ENCODE data around the gene HLTF. TPM values are rescaled to one million over a fixed set of nuclear protein-coding genes. Genes with fewer than 3 reads are reported as not detected.

HLTF gene
- total RNA-seq, 1 experiment from 2014 or later: 73.4 TPM

DNA sequence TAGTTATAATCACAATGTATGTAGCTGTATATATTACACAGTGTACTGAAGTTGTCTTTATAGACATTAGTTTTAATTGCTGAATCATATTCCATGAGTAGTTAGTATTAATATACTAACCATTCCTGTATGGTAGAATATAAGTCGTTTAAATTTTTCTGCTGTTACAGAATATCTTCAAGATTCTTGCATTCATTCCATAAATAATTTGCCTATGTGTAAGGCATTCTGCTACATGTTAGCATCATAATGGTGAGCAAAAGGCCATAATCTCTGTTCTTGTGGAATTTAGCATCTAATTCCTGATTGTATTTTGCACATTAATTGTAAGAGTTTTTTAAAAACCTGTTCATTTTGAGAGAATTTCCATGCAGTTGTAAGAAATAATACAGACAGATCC is 80.9 kb downstream of the HLTF start:
- no peaks in the 10 kb centered on the region for H3K27me3 ChIP-seq (ENCODE audit: insufficient read depth, low read length)
- H3K9me3 ChIP-seq (ENCODE audit: control insufficient read depth in 1 of 2, insufficient read depth in 1 of 2, low read depth in 1 of 2, low read length in 2 of 2): no peaks in the 10 kb centered on the region
- no peaks in the 10 kb centered on the region for H3K9me2 ChIP-seq (ENCODE audit: insufficient read depth)
- intact Hi-C loops (cut with micrococcal nuclease): no loop called here
- H3K9ac ChIP-seq (ENCODE audit: low read length): no peak overlapping the region
- H3K36me3 ChIP-seq (ENCODE audit: control insufficient read depth in 1 of 2, insufficient read depth in 2 of 2, low read length in 2 of 2): peaks cover 2 to 4% of the 10 kb centered on the region in 2 experiments; a peak in 1 of 4 replicates
- RAD21 ChIA-PET (ENCODE audit: low non-redundant PET in 1 of 2, low total read pairs in 2 of 2, uncharacterized antibody in 2 of 2, unreplicated experiment in 2 of 2): no interaction called here
- ATAC-seq: no peak
- no peaks in the 10 kb centered on the region for H4K20me1 ChIP-seq (ENCODE audit: insufficient read depth)
- no peak for DNase-seq (ENCODE audit: low read depth, low spot score)
- H3K4me2 ChIP-seq (ENCODE audit: low read length): no peak overlapping the region
- no peak overlapping the region for H3K4me3 ChIP-seq (replicated peaks in 1 of 2; ENCODE audit: low read depth in 1 of 2, low read length in 2 of 2)
- H3K79me2 ChIP-seq (ENCODE audit: insufficient read depth, low read length): no peaks in the 10 kb centered on the region
- no peak overlapping the region for H3K27ac ChIP-seq (ENCODE audit: low read depth, low read length)
- CTCF ChIA-PET: no interaction called here
- no peaks in the 10 kb centered on the region for H3K4me1 ChIP-seq (ENCODE audit: control insufficient read depth in 1 of 2, insufficient read depth in 2 of 2, low read length in 2 of 2)
- no TSS peak for BruUV-seq (replicated peaks)
- TF ChIP-seq EZH2 (IDR thresholded peaks at IDR 0.05): no peak
- no peak for TF ChIP-seq YY1 (IDR thresholded peaks at IDR 0.05; ENCODE audit: extremely low read depth, insufficient replicate concordance, low read depth, low read length)
- no peak for TF ChIP-seq SP1 (IDR thresholded peaks at IDR 0.05; ENCODE audit: low read depth)
- no peak for TF ChIP-seq TCF7L2 (IDR thresholded peaks at IDR 0.05; ENCODE audit: borderline replicate concordance, extremely low read depth, insufficient read depth, insufficient read length)
- no peak for TF ChIP-seq MAX (IDR thresholded peaks at IDR 0.05)
- TF ChIP-seq CEBPB (IDR thresholded peaks at IDR 0.05; ENCODE audit: low read depth): no peak
- TF ChIP-seq EGR1 (IDR thresholded peaks at IDR 0.05; ENCODE audit: low read depth): no peak
- TF ChIP-seq SRF (IDR thresholded peaks at IDR 0.05; ENCODE audit: low read depth): no peak
- TF ChIP-seq POLR2A (IDR thresholded peaks at IDR 0.05; ENCODE audit: borderline replicate concordance, extremely low read depth, insufficient read depth, insufficient read length): no peak
- no peak for TF ChIP-seq SIN3A (IDR thresholded peaks at IDR 0.05; ENCODE audit: low read depth)
- no peak for TF ChIP-seq REST (IDR thresholded peaks at IDR 0.05; ENCODE audit: low read depth)
- TF ChIP-seq ZNF274 (IDR thresholded peaks at IDR 0.05; ENCODE audit: low read depth, low read length): no peak
- TF ChIP-seq CBX3 (IDR thresholded peaks at IDR 0.05; ENCODE audit: low read depth): no peak
- TF ChIP-seq POLR2AphosphoS5 (IDR thresholded peaks at IDR 0.05; ENCODE audit: low read depth, low read length): no peak
- no peak for TF ChIP-seq ZFX (IDR thresholded peaks at IDR 0.05)
- TF ChIP-seq, protein P1, sequence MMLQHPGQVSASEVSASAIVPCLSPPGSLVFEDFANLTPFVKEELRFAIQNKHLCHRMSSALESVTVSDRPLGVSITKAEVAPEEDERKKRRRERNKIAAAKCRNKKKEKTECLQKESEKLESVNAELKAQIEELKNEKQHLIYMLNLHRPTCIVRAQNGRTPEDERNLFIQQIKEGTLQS (IDR thresholded peaks at IDR 0.05): no peak
- no peak for TF ChIP-seq EZH2phosphoT487 (IDR thresholded peaks at IDR 0.05; ENCODE audit: borderline replicate concordance)
- POLR2A ChIA-PET: no interaction called here
- no peak overlapping the region for H2AFZ ChIP-seq (ENCODE audit: low read depth, low read length, poor library complexity, severe bottlenecking)

Measured in HCT116 (cell line).